PC-9 (cell line): Measurements from ENCODE around the gene ACBD5.

Source experiments
- EZH2 ChIP-seq: fragments of 200-600 bp; sonication (generic); IDR thresholded peaks from 2 replicates; pipeline ENCODE4 v1.8.0; 2017; ENCODE audit warnings: antibody characterized with exemption, low read depth
- TF ChIP-seq, protein P1 (sequence below): fragments of 200-600 bp; sonication (generic); conservative IDR thresholded peaks from 2 replicates; pipeline ENCODE4 v1.6.1; 2017; ENCODE audit warnings: mixed run types, antibody characterized with exemption, mild to moderate bottlenecking, moderate library complexity

- TF ChIP-seq, protein P1, sequence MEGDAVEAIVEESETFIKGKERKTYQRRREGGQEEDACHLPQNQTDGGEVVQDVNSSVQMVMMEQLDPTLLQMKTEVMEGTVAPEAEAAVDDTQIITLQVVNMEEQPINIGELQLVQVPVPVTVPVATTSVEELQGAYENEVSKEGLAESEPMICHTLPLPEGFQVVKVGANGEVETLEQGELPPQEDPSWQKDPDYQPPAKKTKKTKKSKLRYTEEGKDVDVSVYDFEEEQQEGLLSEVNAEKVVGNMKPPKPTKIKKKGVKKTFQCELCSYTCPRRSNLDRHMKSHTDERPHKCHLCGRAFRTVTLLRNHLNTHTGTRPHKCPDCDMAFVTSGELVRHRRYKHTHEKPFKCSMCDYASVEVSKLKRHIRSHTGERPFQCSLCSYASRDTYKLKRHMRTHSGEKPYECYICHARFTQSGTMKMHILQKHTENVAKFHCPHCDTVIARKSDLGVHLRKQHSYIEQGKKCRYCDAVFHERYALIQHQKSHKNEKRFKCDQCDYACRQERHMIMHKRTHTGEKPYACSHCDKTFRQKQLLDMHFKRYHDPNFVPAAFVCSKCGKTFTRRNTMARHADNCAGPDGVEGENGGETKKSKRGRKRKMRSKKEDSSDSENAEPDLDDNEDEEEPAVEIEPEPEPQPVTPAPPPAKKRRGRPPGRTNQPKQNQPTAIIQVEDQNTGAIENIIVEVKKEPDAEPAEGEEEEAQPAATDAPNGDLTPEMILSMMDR: no peak
- TF ChIP-seq EZH2: no peak
These were observed 7.6 kb upstream of the ACBD5 start for GRCh38 chr10:27248215-27248614.
